Prostate gland (tissue), 2 donors: ENCODE results near the gene CTRB1.

ENCODE experiments used
- POLR2A ChIP-seq: fragments of 450-650 bp; IDR thresholded peaks from one replicate; pipeline ENCODE4 v1.6.1; 2016; ENCODE audit warnings: antibody characterized with exemption, mild to moderate bottlenecking
- POLR2AphosphoS5 ChIP-seq: sonication (generic); formaldehyde crosslinking; IDR thresholded peaks from one replicate; pipeline ENCODE4 v1.6.1; 2017; ENCODE audit warnings: antibody characterized with exemption
- TF ChIP-seq, protein P1 (sequence below), 4 experiments: fragments of 200-600 bp in 2 of 4; fragments of 450-650 bp in 2 of 4; sonication (generic) in 2 of 4; IDR thresholded peaks; 1 replicate in 3 of 4; 2 replicates in 1 of 4; pipeline ENCODE4 v1.5.1; 2016 to 2019; ENCODE audit warnings: antibody characterized with exemption in 4 of 4, mild to moderate bottlenecking in 2 of 4, moderate library complexity in 2 of 4

DNA sequence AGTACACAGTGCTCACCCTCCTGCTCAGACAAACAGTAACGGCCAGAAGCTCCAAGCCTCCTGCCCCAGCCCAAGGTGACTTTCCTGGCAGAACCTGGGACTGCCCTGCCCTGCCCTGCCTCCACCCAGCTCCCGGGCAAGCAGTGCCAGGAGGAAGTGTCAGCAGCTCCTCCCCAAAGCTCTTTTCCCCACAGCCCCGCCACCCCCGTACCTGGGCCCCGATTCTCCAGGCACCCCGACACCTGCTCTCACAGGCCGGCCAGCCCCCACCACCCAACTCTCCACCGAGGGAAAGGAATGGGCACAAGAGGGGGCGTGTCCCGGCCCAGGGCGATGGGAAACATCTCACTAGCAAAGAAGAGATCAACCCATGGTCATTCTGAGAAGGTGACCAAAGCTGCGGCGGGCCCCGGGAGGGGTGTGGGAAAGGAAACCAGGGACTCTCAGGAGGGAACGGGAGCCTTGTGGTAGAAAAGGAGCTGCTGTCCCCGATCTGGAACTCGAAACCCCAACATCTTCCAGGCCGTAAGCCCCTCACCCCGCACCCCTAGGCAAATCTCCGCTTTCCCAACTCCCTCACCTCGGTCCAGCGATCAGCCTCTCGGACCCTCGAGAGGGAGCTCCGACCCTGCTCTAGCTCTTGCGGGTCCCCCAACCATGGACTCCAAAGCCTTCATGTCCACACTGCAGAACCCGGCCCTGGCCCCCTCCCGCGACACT is 31.5 kb downstream of the CTRB1 start:
- TF ChIP-seq POLR2A, result peak; percentile 8
- TF ChIP-seq, protein P1, sequence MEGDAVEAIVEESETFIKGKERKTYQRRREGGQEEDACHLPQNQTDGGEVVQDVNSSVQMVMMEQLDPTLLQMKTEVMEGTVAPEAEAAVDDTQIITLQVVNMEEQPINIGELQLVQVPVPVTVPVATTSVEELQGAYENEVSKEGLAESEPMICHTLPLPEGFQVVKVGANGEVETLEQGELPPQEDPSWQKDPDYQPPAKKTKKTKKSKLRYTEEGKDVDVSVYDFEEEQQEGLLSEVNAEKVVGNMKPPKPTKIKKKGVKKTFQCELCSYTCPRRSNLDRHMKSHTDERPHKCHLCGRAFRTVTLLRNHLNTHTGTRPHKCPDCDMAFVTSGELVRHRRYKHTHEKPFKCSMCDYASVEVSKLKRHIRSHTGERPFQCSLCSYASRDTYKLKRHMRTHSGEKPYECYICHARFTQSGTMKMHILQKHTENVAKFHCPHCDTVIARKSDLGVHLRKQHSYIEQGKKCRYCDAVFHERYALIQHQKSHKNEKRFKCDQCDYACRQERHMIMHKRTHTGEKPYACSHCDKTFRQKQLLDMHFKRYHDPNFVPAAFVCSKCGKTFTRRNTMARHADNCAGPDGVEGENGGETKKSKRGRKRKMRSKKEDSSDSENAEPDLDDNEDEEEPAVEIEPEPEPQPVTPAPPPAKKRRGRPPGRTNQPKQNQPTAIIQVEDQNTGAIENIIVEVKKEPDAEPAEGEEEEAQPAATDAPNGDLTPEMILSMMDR (IDR thresholded peaks at IDR 0.05), result no peak
- no peak for TF ChIP-seq POLR2AphosphoS5
